IPS-11a (cell line): Measurements from ENCODE around the gene SERP1.
"Not testable (repeated sequence)": the region's sequence is repeated elsewhere in the genome, so short reads cannot be mapped to it uniquely, and the experiment has no call there.

Experiments
- H3K4me3 ChIP-seq: one replicate; pipeline ENCODE4 v1.5.1; 2013; ENCODE audit warnings: low read depth, low read length, control low read depth

Gene SERP1

DNA sequence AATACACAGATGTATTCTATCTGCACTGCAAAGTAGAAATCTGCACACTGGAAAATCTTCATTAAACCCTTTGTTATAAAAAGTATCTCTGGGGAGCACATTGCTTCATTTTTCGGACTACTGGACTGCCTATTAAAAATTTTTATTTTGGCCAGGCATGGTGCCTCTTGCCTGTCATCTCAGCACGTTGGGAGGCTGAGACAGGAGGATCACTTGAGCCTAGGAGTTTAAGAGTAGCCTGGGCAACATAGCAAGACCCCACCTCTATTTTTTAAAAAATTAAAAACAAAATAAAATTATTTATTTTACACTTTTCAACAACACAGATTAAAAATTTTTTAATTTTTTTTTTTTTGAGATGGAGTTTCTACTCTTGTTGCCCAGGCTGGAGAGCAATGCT is 6.0 kb downstream of the SERP1 start:
- H3K4me3 ChIP-seq = no peak overlapping the region

DNA sequence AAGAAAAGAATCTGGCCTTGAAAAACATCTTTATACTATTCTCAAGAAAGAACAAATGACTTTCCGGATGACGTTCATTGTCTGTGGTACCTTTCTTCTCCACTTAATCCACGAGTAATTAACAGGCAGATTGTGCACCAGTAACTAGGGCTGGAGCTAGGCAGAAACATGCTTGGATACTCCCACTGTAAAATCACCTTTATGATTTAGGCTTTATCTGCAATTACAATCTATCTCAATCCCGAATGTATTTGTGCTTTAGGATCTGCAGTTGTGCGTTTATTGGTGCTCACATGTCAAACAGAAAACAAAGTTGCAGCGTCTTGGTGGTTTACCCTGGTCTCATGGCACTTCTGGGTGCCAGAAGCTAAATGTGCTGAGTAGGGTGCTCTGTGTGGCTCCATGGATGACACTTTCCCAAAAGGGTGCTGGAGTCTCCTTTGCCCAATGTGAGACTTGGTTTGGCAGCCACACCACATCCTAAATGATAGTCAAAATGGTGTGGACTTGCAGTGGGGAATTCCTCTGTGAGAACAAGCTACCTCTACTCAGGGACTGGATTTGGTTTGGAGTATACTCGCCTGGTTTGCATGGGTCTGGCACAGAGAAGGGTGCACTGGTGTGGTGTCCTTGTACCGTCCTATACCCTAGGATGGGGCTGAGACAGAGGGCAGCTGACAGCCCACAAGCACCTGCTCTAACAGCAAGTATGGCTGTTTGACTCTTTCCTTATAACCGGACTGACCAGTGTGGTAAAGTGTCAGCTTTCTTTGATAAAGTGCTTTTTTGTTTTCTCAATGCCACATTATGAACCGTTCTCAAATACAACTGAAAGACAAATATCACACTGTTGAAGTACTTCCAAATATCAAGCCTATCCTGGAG is 7.7 kb downstream of the SERP1 start:
- H3K4me3 ChIP-seq = no peak overlapping the region

DNA sequence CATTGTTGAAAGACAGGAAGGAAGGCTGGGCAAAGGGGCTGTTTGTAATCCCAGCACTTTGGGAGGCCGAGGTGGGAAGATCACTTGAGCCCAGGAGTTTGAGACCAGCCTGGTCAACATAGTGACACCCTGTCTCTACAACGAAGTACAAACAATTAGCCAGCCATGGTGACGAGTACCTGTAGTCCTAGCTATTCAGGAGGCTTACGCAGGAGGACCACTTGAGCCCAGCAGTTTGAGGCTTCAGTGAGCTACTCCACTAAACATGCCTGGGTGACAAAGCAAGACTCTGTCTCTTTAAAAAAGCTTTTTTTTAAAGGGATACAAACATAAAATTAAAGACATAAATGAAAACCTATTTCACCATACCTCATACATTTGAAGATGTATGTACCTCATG is 11.1 kb downstream of the SERP1 start:
- H3K4me3 ChIP-seq = no peak overlapping the region

DNA sequence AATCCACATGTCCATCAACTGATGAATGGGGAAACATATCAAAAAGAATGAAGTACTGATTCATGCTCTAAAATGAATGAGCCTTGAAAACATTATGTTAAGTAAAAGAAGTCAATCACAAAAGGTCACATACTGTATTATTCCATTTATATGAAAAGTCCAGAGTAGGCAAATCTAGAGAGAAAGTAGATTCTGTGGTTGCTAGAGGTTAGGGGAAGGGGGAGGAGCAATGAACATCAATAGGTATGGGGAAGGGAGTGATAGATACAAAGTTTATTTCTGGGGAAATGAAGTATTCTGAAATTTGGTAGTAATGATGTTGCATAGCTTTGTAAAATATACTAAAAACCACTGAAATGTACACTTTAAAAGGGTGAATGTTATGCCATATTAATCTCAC is 14.5 kb downstream of the SERP1 start:
- no peak overlapping the region for H3K4me3 ChIP-seq

DNA sequence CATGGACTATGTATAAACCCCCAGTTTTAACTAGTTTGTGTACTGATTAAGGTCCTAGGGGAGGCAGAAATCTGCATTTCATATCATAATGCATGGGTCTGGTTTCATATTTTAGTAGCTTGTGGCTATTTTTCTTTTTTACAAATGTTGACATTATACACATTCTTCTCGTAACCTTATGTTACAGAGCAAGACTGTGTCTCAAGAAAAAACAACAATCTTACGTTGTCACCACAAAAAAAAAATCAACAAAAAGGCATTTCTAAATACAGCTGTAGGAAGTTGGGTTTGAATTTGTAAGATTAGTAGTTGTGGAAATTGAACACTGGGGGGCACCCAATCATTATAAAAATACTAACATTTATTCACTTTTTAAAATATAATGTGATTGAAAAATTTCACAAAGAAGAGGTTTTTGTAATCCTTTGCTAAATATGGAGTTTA is 17.9 kb downstream of the SERP1 start:
- H3K4me3 ChIP-seq = no peak overlapping the region

DNA sequence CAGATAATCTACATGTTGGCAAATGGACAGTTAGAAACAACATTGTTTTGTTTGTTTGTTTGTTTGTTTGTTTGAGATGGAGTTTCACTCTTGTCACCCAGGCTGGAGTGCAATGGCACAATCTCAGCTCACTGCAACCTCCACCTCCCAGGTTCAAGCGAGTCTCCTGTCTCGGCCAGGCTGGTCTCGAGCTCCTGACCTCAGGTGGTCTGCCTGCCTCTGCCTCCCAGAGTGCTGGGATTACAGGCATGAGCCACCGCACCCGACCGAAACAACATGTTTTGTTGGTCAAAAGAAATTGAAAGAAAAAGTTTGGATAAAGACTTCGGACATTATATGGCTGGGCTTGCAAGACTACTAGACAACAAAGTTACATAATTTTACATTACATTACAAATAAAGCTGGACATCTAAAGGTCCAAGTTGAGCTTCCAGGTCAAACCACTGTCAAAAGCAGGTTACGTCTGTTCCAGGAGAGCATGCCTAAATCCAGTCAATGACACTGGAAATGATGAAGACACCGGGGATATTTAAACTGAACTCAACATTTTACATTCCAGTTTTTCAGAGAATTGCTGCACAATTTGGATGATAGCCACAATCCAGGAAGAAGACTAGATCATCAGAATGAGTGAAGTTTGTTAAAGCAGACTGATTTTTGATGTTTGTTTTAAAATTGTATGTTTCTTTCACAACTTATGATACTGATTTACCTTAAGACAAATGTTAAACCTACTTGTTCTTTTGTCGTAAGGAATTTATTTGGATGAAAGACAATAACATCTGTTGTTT is 18.6 kb downstream of the SERP1 start:
- H3K4me3 ChIP-seq = no peak overlapping the region

DNA sequence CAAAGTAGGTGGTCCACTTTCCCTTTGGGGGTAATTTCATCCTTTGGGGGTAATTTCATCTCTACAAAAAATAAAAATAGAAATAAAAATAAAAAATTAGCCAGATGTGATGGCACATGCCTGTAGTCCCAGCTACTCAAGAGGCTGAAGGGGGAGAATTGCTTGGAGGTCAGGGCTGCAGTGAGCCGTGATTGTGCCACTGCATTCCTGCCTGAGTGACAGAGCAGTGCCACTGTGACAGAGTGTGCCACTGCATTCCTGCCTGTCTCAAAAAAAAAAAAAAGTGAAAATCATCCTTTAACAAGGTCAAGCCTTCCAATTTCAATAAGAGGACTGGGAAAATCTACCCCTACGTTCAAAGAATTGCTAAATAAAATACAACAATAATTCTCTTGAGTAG is 22.8 kb downstream of the SERP1 start:
- no peak overlapping the region for H3K4me3 ChIP-seq

DNA sequence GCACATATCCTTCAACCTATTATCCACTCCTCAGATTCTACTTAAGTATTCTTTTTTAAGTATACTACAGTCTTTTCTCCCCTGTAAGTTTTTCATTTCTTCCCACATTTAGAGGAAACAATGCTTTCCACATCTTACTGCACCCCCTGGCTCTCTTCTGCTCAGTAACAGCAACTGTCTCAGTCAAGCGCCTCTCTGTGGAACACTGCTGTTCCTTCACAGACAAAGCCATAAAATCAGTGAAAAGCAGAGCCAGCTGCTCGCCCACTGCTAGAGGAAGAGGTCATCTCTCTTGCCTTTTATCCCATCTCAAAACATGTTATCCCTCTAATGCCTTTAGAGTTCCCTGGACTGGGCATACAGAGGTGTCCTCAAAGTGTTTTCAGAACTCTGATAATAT is 24.8 kb downstream of the SERP1 start:
- no peak overlapping the region for H3K4me3 ChIP-seq

DNA sequence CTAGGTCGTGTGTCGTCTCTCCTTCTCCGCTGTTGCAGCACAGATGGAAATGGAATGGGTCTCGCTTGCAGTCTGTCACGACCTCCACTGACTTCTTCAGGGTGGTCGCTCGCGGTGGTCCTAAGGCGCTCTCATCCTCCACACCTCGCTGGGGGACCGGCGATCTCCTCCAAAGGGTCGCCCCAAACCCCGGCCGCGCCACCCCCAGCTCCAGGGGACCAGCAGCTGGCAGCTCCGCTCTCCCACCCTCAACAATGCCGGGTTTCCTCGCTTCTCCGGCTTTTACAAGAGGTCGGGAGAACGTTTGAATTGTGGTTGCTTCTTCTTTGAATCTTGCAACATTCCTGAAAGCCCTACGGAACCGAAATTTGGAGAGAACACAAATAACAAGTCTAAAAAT is 25.9 kb downstream of the SERP1 start:
- no peak overlapping the region for H3K4me3 ChIP-seq

DNA sequence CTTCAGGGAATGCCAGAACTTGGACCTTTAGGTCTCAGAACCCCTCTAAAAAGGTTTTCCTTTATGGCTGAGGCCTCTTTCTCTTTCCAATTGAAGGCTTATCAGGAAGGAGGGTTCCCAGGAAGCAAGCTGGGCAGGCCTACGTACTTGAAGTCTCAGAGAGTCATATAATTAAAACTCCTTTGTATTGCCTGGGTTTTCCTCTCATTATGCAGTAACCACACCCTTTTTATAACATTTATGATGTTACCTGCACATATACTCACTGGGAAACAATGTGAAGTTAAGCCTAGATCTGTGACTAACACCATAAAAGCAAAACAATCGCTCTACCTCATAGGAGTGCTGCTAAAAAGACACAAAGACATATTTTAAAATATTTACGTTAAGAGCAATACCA is 27.3 kb downstream of the SERP1 start:
- no peak overlapping the region for H3K4me3 ChIP-seq

DNA sequence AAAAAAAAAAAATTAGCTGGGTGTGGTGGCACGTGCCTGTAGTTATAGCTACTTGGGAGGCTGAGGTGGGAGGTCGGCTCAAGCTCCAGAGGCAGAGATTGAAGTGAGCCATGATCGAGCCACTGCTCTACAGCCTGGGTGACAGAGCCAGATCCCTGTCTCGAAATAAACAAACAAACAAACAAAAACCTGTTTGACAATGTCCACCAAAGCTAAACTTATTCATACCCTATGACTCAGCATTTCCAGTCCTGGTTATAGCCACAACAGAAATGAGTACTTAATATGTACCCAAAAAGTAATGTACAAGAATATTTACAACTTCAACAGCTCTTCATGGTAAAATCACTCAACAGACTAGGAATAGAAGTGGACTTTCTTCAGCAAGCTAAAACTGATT is 31.1 kb downstream of the SERP1 start:
- no peak overlapping the region for H3K4me3 ChIP-seq

DNA sequence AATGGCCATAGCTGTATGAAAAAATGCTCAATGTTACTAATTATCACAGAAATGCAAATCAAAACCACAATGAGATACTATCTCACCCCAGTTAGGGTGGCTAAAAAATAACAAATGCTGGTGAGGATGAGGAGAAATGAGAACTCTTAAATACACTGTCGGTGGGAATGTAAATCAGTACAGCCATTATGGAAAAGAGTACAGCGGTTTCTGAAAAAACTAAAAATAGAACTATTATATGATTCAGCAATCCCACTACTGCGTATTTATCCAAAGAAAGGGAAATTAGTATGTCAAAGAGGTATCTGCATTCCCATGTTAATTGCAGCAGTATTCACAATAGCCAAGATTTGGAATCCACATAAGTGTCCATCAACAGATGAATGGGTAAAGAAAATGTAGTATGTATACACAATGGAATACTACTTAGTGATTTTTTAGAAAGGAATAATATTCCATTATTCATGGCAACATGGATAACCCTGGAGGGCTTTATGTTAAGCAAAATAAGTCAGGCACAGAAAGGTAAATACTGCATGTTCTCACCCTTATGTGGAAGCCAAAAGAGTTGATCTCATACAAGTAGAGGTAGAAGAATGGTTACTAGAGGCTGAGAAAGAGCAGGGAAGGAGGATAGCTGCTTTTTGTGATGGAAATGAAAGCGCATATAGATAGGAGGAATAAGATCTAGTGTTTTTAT is 35.0 kb downstream of the SERP1 start:
- no peak overlapping the region for H3K4me3 ChIP-seq

DNA sequence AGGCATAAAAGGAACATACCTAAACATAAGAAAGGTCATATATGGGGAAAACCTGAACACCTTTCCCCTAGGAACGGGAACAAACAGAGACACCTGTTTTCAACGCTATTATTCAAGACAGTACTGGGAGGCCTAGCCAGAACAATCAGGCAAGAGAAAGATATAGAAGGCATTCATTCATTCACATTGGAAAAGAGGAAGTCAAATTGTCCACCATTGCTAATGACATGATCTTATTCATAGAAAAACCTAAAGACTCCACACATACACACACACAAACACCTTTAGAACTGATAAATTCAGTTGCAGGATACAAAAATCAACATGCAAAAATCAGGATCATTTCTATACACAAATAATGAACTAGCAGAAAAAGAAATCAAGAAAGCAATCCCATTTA is 36.5 kb downstream of the SERP1 start:
- no peak overlapping the region for H3K4me3 ChIP-seq

DNA sequence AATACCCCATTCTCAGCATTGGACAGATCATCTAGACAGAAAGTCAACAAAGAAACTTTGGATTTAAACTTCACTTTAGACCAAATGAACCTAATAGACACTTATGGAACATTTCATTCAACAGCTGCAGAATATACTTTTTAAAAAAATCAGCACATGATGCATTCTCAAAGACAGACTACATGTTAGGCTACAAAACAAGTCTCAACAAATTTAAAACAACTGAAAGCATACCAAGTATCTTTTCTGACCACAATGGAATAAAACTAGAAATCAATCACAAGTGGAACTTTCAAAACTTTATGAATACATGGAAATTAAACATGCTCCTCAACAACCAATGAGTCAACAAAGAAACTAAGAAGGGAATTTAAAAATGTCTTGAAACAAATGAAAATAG is 37.9 kb downstream of the SERP1 start:
- no peak overlapping the region for H3K4me3 ChIP-seq

DNA sequence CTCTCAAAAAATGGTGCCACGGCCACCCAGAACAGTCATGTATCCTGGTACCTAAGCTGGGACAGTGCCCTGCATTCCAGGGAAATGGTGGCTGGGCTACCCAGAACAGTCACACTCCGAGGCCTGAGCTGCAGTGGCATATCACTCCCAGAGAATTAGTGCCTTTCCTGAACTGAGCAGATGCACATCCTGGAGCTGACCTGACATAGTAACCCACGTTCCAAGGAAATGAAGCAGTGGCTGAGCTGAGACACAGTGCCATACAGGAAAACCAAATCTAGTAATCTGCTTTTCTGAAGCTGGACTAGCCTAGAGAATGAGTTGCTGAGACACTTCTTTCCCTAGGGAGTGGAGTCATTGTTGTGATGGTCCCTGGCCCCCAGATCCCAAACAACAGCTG is 41.8 kb downstream of the SERP1 start:
- no peak overlapping the region for H3K4me3 ChIP-seq

DNA sequence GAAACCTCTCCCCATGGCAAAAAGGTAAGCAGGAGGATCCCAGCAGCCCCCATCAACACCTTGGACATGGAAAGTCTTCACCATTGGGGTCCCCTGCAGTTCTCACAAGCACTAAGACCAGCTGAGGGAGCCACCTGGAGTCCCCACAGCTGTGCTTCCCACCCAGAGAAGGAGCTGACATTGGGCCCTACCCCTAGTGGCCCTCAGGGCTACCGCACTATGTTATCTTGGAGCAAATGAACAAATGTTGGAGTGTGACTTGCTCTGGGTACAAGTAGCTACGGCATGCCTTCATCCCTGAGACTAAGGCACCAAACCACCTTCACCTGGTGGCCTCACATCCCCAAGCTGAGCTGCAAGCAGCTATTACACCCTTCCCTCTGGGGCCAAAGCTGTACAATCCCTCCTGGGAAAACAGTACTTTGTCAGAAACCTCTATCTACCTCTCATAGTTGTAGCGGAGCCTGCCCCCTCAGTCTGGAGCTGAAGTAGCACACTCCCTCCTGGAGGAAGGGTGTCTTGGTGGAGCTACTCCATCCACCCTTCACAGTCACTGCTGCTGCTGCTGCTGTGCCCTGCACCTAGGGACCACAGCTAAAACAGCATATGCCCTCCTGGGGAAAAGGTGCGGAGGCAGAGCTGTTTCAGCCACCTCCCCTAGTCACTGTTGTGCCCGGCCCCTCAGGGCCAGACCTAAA is 42.7 kb downstream of the SERP1 start:
- no peak overlapping the region for H3K4me3 ChIP-seq

DNA sequence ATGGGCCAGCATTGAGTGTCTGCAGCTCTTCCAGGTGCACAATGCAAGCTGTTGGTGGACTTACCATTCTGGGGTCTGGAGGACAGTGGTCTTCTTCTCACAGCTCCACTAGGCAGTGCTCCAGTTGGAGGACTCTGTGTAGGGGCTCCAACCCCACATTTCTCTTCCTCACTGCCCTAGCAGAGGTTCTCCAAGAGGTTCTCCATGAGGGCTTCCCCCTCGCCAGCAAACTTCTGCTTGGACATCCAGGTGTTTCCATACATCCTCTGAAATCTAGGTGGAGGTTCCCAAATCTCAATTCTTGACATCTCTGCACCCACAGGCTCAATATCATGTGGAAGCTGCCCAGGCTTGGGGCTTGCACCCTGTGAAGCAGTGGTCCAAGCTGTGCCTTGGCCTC is 45.3 kb downstream of the SERP1 start:
- H3K4me3 ChIP-seq = not testable (repeated sequence)

DNA sequence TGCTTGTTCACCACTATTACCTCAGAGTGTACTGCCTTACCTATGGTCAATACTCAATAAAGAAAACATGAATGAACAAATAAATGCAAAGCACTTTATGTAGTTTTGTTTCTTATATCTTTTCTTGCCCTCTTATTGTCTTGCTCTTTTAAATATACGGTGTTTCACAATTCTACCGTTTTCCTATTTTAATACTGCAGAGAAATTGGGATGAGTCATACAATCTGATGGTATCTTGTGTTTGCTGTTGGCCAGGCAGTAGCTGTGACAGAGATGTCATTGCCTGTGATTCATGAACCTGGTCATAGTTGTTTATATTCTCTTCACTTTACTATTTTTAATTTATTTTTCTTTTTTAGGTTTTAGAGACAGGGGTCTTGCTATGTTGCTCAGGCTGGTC is 48.3 kb downstream of the SERP1 start:
- H3K4me3 ChIP-seq = no peak overlapping the region

DNA sequence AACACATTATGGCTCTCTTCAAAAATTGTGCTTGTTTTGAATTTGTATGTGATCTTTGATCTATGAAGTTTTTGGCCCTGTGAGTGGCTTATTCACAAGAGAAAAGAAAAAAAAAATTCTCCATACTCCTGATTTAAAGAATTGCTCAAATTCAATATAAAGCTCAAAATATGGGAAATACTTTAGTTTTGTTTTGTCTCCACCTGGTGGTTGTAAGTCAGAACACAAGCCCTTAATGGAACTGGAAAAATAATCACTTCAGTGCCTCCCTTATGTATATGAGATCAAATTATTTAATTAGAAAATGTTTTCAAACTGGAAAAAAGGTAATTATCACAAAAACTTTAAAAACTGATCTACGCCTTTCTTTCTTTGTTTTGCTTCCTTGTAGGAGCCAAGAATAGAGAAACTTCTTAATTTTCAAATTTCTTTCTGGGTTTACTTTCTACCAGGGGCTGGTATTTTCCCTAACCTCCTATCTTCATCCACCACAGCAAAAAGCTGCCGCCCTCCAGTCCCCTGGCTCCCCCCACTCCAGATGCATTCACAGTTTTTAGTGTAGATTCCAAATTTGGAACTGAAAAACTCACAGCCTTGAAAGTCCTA is 50.6 kb downstream of the SERP1 start:
- no peak overlapping the region for H3K4me3 ChIP-seq

DNA sequence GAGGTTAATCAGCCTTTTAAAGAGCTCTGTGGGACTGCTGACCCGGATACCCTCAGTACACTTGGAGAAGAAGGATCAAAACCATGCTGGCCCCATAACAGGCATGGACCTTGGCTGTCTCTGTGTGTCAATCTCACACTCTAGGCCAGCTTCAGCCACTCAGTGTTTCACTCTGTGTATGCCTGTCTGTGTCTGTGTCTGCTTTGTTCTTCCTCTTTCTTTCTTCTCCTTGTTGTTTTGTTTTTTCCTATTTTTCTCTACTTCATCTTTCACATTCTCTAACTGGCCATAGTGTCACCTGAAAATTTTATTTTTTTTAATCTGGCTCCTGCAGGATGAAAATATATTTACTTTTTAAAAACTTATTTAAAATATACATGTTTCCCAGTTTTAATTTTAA is 51.1 kb downstream of the SERP1 start:
- H3K4me3 ChIP-seq = no peak overlapping the region
